HL-60/S4 (cell line): ENCODE data around the gene GAB4.
"Not testable (repeated sequence)": the region's sequence is repeated elsewhere in the genome, so short reads cannot be mapped to it uniquely, and the experiment has no call there.

ENCODE experiments used
- in situ Hi-C: fragments of 300-500 bp; cut with MboI; formaldehyde crosslinking; loops from 2 replicates; pipeline ENCODE4 v1.14.3; 2022; ENCODE audit warnings: low sequenced_read_pairs

The GAB4 gene

GRCh38 chr22:16917144-16918003, 90.6 kb downstream of the GAB4 start:
- in situ Hi-C loops = no loop called here

GRCh38 chr22:16915701-16916100, 92.3 kb downstream of the GAB4 start:
- in situ Hi-C loops = no loop called here

DNA sequence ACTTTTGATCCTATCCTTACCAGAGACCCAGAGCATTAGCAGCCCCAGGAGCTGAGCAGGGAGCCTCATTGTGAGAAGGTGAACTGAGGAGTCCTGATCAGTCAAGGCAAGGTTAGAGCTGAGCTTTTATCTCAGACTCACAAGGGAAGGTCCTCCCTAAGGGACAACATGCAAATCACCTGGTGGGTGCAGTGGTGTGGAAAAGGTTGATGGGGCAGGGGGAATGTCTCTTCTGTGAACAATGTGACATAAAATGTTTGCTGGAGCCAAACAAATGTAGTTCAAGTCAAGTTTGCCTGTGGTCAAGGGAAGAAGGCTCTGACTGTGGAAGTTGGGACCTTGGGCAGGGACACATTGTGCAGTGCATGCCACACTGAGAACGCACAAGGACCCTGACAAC, 93.1 kb downstream of the GAB4 start:
- in situ Hi-C loops = not testable (repeated sequence)

DNA sequence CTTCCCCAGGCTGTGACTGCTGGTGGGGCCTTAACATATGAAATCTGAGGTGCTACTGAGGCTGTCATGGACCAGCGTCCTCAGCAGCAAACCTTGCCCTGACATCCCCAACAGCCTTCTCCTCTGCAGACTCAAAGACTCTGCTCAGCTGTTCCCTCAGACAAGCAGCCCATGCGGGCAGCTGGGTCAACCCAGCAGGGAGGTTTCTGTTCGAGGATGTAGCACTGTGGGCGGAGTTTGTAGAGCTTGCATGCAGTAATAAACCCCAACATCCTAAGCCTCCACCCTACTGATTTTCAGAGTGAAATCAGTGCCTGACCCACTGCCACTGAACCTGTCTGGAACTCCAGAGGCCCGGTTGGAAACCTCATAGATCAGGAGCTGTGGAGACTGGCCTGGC, 94.0 kb downstream of the GAB4 start:
- in situ Hi-C loops = no loop called here

DNA sequence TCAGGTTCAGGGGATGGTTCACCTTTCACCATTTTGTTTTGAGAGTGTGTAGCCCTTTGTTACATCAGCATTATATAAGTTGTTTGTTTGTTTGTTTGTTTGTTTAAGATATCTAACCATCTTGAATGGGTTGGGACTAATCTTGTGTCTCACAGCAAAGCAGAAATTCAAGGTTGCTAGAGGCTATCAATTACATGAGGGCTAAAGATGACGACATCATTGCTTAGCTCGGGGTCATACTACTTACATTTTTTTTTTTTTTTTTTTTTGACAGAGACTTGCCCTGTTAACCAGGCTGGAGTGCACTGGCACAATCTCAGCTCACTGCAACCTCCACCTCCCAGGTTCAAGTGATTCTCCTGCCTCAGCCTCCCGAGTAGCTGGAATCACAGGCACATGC, 95.7 kb downstream of the GAB4 start:
- in situ Hi-C loops = no loop called here
